ENCODE measurements around the gene MFAP1. TPM values are rescaled to one million over a fixed set of nuclear protein-coding genes. Genes with fewer than 3 reads are reported as not detected.

MFAP1 gene
- total RNA-seq, 4 donors from 2014 or later, result 14.5 to 23.5 (median 17.3) TPM

DNA sequence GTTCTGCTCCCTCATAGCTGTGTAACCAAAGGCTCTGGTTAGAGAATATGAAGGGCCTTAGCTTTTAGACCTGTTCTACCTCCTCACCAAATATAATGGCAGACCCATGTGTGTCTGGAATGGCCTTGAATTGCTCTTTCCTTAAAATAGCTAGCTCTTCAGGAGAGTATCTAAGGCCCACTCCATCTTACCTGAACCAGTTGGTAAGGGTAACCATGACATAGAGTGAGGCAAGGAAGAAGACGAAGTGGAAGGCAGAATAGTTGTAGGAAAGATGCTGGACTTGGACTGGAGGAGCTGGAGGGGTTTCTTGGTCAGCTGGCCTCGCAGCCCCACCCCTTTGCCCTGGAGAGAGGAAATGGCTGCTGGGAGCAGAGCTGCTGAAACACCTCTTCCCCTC lies 29.3 kb downstream of the MFAP1 start:
- intact Hi-C loops (cut with DNase I; ENCODE audit: low total_unique reads), result no loop called here
- WGBS, 2 donors, result 84 to 96% methylated on average over 2 of the region's 2 CpGs
- H3K4me3 ChIP-seq (ENCODE audit: low read depth, poor library complexity, severe bottlenecking), result no peak overlapping the region
- no peak for DNase-seq (ENCODE audit: low spot score in 2 of 2)
- TF ChIP-seq POLR2A (IDR thresholded peaks at IDR 0.05), result no peak
- TF ChIP-seq, protein P1, sequence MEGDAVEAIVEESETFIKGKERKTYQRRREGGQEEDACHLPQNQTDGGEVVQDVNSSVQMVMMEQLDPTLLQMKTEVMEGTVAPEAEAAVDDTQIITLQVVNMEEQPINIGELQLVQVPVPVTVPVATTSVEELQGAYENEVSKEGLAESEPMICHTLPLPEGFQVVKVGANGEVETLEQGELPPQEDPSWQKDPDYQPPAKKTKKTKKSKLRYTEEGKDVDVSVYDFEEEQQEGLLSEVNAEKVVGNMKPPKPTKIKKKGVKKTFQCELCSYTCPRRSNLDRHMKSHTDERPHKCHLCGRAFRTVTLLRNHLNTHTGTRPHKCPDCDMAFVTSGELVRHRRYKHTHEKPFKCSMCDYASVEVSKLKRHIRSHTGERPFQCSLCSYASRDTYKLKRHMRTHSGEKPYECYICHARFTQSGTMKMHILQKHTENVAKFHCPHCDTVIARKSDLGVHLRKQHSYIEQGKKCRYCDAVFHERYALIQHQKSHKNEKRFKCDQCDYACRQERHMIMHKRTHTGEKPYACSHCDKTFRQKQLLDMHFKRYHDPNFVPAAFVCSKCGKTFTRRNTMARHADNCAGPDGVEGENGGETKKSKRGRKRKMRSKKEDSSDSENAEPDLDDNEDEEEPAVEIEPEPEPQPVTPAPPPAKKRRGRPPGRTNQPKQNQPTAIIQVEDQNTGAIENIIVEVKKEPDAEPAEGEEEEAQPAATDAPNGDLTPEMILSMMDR (IDR thresholded peaks at IDR 0.05), result no peak

DNA sequence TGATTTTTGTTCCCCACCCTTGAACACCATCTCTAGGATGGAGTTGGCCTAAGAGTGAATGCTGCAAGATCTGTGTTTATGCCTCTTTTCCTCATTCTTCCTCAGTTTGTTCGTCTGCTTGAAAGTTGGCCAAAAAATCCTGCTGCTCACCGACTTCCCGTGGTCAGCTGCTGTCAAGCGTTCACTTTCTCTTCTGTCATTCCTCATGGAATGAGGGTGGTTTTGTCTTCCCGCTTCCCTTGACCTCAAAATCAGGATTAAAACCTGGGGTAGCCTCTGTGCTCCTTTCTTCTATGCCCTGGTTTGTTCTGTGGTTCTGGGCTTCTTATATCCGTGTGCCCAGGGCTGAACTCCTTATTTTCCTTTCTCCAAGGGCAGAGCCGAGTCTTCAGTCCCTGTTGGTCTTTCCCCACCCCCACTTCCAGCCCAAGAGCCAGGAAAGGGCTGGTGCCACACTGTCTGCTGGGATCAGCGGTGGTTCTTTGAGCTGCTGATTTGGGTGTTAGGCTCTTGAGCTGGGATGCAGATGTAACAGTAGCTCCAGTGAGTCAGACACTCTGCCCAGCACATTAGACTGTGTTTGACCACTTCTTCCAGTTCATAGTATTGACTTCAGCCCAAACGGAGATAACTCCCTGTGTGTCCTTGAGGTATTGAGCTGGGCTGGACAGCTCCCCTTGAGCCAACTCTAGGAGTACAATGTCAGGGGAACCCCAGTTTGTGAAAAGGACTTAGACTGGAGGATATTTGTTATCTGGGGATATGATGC lies 30.0 kb downstream of the MFAP1 start:
- DNase-seq (ENCODE audit: low spot score in 2 of 2), result no peak
- intact Hi-C loops (cut with DNase I; ENCODE audit: low total_unique reads), result no loop called here
- 80 to 82% methylated on average over 9 of the region's 9 CpGs for WGBS, 2 donors
- TF ChIP-seq POLR2A (IDR thresholded peaks at IDR 0.05), result no peak
- no peak overlapping the region for H3K4me3 ChIP-seq (ENCODE audit: low read depth, poor library complexity, severe bottlenecking)

DNA sequence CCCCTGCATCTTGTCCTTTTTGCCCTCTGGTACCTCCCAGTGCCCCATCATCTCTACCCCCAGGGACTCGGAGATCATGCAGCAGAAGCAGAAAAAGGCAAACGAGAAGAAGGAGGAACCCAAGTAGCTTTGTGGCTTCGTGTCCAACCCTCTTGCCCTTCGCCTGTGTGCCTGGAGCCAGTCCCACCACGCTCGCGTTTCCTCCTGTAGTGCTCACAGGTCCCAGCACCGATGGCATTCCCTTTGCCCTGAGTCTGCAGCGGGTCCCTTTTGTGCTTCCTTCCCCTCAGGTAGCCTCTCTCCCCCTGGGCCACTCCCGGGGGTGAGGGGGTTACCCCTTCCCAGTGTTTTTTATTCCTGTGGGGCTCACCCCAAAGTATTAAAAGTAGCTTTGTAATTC lies 30.8 kb downstream of the MFAP1 start:
- TF ChIP-seq, protein P1 (IDR thresholded peaks at IDR 0.05), result no peak
- TF ChIP-seq POLR2A (IDR thresholded peaks at IDR 0.05), result no peak
- WGBS, 2 donors, result 73 to 76% methylated on average over 10 of the region's 10 CpGs
- DNase-seq (ENCODE audit: low spot score in 2 of 2), result no peak
- intact Hi-C loops (cut with DNase I; ENCODE audit: low total_unique reads), result no loop called here
- no peak overlapping the region for H3K4me3 ChIP-seq (ENCODE audit: low read depth, poor library complexity, severe bottlenecking)

DNA sequence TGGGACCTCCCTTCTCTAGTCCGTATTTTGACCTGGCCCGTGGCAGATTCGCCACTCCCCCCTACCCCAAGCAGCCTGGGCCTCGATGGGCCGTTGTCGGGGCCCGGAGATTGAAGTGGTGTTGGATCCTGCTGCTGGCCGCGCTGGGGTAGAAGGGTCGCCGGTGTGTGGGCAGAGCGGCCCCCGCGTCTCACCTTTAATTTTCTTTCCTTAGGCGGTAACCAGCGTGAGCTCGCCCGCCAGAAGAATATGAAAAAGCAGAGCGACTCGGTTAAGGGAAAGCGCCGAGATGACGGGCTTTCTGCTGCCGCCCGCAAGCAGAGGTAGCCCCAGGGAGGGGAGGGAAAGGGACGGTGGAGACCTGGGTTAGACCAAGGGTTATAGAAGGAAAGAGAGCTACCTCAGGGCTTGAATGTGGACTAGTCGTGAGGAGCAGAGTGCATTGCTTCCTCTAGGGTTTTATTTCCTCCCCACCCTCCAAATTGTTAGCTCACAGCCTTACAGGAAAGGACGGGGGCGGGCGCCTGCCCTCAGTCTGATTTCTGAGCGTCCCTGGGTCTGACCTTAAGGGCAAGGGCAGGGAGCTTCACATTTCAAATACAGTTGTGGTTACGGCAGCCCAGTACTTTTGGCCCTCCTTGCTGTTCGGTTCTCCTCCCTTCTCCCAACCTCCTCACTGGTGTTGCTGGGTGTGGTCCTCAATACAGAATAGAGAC lies 31.6 kb downstream of the MFAP1 start:
- 0 to 1% methylated on average over 33 of the region's 33 CpGs for WGBS, 2 donors
- intact Hi-C loops (cut with DNase I; ENCODE audit: low total_unique reads), result no loop called here
- peak overlapping the region; percentile 95 for H3K4me3 ChIP-seq (ENCODE audit: low read depth, poor library complexity, severe bottlenecking)
- TF ChIP-seq POLR2A (IDR thresholded peaks at IDR 0.05), result no peak
- TF ChIP-seq, protein P1 (IDR thresholded peaks at IDR 0.05), result no peak
- DNase-seq (ENCODE audit: low spot score in 2 of 2), result peak in 1 of 2 donors; percentile 30

DNA sequence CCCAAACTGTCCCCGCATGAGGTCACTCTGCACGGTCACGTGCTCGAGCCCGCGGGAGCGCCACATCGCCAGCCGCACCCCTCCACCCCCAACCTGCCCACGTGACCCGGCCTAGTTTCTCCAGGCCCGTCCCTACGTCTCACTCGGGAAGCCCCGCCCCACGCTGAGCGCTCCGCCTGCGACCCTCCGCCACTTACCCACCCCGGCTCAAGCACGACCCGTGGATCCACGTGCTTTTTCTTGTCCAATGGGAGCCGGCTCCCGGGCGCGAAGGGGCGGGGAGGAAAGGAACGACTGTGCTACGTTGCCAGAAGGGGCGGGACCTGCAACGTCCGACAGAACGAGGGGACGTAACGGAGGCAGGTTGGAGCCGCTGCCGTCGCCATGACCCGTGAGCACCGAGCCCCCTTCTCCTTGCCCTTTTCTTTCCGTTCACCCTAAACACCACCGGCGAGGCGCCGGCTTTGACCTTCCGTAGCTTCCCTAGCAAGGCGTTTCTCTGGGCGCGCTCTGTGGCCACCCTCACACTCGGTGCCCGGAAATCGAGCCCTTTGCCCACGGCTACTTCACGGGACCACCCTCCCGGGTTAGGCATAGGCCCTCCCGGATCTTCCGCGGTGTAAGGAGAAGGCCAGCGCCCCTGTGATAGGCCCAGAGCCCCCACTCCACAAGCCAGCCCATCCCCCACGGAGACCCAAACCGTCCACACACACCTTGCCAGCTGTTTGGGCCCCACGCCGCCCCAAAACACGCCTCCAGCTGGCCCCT lies 32.3 kb downstream of the MFAP1 start, which contains the start of gene SERF2:
TSS of gene SERF2 (plus strand) at position 328 of the 768 bp plus-strand sequence. CDS start at position 385, 57 bp downstream.
- peak in 1 of 2 donors; percentile 97 for TF ChIP-seq POLR2A (IDR thresholded peaks at IDR 0.05)
- TF ChIP-seq, protein P1 (IDR thresholded peaks at IDR 0.05), result no peak
- peak; percentile 100 for DNase-seq (ENCODE audit: low spot score in 2 of 2)
- peak within 1 kb of the TSS; percentile 95 for H3K4me3 ChIP-seq (ENCODE audit: low read depth, poor library complexity, severe bottlenecking)
- intact Hi-C loops (cut with DNase I; ENCODE audit: low total_unique reads), result no loop called here
- 1% methylated on average over 53 to 57 of the region's 66 CpGs for WGBS, 2 donors

DNA sequence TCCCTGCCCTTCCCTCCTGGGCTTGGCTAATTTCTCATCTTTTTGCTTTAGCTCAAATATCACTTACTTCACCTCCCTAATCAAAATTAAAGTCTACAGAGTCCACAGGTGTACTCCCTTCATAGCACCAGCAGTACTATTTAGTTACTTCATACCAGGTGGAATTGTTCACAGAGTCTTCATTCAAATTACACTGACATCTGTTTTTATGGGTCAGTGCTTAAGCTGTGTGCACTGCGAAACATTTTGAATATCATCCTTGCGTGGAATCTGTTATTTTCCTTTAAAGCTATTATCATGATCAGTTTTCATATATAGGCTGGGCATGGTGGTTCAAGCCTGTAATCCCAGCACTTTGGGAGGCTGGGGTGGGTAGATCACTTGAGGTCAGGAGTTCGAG lies 35.1 kb downstream of the MFAP1 start:
- no peak overlapping the region for H3K4me3 ChIP-seq (ENCODE audit: low read depth, poor library complexity, severe bottlenecking)
- no peak for DNase-seq (ENCODE audit: low spot score in 2 of 2)
- TF ChIP-seq POLR2A (IDR thresholded peaks at IDR 0.05), result no peak
- TF ChIP-seq, protein P1 (IDR thresholded peaks at IDR 0.05), result no peak
- intact Hi-C loops (cut with DNase I; ENCODE audit: low total_unique reads), result no loop called here
- 93 to 95% methylated on average over 3 of the region's 3 CpGs for WGBS, 2 donors
